GM19455 (cell line): ENCODE measurements around the gene AQP4.

Experiments used
- ATAC-seq: cut with Tn5 transposase; IDR thresholded peaks from one replicate; pipeline ENCODE4 v1.9.1; 2021; ENCODE audit not compliant: unreplicated experiment

AQP4 gene, protein sequence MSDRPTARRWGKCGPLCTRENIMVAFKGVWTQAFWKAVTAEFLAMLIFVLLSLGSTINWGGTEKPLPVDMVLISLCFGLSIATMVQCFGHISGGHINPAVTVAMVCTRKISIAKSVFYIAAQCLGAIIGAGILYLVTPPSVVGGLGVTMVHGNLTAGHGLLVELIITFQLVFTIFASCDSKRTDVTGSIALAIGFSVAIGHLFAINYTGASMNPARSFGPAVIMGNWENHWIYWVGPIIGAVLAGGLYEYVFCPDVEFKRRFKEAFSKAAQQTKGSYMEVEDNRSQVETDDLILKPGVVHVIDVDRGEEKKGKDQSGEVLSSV

DNA sequence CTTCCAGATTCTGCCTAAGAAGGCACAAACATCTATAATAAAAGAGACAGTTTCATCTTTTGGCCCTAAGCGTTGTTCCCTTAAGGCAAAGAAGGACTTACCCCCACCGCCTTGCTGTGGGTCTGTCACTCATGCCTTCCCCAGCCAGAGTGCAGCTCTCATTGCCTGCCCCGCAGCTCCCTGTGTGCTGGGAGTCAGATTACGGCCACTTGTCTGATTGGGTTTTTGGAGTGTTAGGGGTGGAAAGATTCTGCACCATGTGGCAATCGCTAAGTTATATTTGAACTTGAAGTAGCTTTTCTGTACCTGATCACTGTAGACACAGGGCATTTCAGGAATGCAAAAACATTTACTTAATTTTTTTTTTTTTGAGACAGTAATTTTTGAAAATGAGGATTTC is at the start of gene AQP4:
AQP4 (minus strand) TSS at position 151 of the 400 bp plus-strand sequence; CDS start at position 133, 18 bp downstream.
- ATAC-seq, result no peak

DNA sequence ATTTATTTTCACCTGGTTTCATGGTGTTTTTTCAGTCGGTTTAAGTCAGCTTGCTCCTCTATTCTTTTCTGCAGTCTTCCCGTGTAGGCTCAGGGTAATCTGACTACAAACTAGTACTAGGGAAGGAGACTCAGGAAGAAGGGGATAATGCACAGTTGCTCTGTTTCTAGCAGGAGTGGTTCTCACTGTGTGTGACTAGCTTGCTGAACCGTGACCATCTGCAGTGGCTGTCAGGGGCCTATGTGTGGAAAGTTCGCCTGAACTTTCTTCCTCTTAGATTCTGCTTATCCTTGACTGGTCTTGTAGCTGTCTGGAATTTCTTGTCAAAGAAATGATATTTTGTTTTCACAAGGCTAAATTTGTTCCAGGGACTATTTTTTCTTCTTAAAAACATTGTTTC is 46.3 kb upstream of the AQP4 start:
- no peak for ATAC-seq

DNA sequence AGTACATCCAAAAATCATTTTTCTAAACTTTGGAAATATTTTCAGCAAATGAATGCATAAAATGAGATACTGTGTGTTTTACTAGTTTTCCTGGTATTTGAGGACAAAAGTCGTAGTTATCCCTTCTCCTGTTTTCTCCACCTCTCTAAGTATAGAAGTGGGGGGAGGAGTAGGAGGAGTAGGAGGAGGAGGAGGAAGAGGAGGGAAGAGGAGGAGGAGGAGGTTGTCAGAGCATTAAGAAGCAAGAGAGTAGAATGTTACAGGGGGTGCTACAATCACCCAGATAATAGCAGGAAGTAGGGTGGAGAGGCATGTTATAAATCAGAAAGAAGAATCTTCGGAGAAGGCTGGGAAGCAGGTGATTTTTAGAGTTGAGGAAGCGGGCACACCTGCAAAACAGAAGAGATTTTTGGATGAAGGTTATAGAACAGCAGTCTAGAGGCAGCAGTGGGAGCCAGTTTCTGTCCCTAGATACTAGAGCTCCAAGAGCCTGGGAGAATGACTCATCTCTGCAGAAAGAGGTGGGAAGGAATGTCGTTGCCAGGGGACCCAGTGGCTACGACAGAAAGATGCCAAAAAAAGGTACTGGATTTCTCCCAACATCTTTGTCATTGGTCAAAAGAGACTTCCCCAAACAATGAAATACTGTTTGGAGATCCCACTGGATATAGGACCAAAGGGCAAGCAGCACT is 44.2 kb upstream of the AQP4 start:
- no peak for ATAC-seq

DNA sequence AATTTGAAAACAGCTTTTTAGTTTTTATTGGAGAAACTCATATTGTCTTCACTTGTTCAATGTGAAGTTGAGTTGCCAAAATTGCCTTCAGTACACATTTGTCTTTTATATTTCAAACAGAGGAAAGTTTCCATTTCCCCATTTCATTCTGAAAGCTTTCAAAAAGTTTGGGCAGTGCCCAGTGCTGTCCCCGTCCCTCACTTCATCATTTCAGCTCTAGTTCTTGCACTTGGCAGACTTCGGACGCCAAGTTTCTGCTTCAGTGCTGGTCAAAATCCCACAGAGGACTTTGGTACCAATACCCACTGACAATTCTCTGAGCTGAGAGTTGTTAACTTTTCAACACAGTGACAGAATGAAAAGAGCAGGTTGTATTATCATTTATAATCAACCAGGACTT is 43.4 kb upstream of the AQP4 start:
- no peak for ATAC-seq

DNA sequence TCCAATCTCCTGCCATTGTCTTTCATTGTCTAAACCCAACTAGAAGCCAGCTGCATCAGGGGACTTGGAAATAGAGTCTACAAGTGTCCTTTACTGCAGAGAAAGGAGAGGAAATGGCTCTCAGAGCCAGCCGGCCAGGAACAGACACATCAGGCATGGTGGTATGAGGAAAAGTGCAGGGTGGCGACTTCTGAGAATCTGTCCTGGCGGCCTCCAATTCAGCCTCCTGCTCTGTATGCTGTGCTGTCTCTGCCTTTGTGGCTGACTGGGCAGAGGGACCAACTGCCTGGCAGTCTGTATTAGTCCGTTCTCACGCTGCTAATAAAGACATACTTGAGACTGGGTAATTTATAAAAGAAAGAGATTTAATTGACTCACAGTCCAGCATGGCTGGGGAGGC is 36.8 kb upstream of the AQP4 start:
- ATAC-seq, result no peak

DNA sequence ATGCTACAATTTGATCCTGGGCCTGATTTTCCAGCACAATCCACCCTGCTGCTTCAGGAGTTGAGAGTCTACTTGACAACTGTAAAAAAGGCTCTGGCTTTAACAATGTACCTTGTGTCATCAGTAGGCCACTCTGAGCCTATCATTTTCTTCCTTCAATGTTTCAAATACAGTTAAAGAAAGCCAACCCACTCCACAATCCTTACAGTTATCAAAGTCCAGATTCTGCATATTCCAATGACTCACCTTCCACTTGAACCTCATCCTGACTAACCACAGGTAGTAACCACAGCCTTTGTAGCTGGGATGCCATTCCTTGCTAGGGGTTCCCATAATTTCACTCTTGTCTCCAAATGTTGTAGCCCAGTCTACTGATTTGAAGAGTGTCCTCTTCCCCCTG is 35.5 kb upstream of the AQP4 start:
- no peak for ATAC-seq

DNA sequence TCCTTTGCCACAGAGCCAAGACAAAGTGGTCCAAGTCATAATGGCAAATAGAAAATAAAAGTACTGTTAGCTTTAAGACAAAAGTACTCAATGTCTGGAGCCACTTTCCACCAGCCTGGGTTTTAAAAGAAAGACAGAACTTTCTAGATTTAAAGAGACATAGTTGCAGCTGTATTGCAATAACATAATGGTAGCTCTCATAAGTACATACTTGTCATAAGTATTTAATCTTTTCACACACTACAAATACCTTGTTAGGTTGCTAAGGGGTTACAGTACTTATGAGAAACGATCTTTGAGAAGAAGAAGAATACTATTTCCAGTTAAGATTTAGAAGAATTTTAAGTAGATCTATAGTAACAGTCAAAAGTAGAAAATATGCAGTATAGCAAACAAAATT is 28.9 kb upstream of the AQP4 start:
- ATAC-seq, result no peak

DNA sequence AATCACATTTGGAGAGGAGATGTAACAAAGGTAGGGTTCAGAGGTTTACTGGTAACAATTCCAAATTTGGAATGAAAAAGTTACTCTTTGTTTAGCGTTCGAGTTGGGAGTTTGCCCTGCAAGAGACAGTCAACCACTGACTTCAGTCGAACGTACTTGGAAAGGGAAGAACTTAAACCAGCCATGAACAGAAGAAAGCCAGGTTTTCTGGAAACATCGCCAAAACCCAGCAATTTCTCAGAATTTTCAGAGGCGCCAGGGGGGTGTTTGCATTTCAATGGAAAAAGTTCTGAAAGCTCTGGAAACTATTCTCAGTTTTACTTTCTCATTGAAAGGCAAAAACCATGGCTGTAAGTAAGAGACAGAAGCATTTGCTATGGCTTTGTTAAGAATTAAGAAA is 28.5 kb upstream of the AQP4 start:
- ATAC-seq, result no peak

DNA sequence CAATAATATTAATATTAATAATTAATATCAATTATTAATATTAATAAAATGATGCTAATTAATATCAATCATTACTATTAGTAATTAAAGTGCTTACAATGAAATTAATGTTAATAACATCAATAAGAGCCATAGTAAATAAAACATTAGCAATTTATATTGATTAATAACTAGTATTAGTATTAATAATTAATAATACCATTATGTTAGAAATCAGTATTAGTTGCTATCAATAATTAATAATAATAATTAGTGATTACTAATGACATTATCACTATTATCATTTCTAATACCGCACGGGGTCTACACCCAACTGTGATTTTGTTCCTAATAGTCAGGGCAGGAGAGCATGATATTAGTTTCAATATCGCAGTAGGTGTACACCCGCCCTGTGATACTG is 22.8 kb upstream of the AQP4 start:
- ATAC-seq, result no peak

DNA sequence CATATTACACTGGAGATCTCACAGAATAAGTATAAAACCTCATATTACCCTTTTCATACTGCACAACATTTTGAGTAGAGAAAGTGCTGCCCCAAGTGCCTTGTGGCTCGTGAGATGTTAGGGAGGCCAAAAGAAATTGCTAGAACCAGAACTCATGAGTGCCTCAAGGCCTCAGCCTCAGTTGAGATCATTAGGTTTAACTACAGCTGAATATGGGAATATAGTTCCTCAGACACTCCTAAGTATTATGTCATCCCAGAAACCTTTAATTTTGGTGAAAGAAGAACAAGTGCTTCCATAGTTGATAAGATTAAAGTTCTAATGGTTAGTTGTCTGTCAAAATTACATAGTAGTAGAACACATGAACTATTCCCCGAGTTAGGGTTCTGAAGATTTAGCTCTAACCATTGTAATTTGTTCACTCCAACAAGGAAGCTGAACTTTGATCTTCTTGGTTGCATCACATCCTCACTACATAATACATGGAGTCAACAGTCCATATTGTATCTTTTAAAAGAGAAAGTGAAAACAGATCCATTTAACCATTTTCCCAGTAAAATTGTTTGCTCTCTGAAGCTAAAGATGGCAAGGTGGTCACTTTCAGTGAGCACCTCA is 9.6 kb upstream of the AQP4 start:
- ATAC-seq, result no peak

DNA sequence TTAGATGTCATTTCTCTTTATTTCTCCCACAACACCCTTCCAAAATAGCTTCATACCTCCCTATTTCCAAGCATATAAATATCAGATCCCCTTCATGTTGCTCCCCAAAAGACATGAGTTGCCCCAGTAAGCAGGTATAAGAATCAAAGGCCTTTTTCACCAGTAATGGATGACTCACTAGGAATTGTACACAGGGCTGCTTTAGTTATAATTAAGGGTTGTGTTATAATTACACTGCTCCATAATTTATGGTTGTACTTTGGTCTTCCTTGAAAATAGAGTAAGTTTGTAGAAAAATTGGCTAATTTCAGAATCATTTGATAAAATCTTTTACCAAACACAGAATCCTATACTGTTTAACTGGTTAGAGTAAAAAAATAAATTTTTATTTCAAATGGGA is 8.8 kb upstream of the AQP4 start:
- ATAC-seq, result no peak

DNA sequence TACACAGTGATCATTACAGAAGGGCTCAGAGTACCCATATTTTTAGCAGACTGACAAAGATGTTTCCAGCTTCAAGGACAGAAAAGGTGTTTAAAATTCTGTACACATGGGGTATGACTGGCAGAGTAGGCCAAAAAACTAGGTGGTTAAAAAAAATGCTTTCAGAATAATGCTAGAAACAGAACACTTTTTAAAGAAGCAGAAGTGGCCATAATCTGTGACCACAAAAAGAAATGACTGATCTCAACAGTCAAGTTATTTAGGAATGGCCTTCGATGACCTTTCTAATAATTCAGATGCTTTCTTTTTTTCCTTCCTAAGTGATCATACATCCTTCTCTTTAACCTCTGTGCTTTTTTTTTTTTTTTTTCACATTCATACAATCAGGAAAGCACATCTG is 4.1 kb upstream of the AQP4 start:
- ATAC-seq, result peak; percentile 60

DNA sequence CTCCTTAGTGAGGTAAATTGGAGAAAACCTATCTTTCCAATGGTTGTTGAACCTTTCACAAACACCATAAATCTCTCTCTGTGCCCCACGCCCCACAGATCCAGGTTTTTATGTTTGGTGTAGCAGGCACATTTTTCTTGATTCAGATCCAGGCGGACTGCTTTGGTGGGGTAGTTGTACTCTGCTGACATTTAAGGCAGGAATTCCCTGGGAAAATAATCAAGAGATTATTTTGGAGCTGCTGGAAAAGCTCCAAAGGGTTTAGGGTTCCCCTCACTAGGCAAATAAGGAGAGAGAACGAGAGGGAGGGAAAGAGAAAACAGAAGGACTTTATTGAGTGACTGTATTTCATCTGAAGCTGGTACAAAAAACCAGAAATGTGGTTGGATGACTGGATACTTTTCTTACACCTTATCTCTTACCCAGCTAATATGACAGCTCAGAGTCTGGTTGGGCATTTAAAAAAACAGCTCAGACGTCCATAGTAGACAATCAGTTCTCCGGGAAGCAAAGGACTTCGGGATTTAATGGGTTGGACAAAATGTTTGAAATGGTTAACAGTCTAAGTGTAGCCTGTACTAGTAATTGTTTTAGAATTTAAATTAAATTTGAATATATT is 3.6 kb upstream of the AQP4 start:
- no peak for ATAC-seq

DNA sequence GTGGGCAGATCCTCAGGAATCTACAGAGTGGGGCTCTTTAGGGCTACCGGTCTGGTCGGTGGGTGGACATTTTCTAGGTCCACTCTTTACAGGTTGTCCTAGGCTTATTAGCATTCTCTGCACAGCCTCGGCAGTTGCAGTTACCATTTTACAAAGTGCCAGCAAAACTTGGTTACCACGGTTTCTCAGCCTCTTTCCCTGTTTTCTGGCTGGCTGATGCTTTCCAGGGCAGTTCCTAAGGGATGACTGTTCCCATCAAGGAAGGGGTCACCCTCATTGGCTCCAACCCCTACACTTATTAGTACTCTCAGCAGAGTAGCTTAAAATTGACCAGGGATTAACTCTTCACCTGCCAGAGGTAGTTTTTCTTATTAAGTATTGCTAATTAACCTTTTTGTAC is 2.0 kb upstream of the AQP4 start:
- ATAC-seq, result no peak

DNA sequence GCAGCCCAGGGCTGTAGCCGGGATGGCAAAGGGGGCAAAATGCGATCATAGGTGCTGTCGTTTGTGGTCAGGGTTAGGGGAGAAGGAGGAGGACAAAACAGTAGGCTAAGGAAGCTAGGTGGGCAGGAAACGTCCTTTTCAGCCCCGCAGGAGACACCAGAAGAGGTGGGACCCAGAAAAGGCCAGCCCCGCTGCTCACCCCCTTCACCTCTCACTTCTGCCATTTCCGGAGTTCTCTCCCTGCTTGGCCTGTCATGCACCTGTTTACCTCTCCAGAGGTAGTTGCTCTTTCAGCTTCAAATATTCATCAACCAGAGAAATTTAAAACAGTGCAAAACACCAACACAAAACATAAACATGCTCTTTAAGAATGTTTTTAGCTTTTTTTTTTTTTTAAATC is 849 bp downstream of the AQP4 start:
- ATAC-seq, result no peak

DNA sequence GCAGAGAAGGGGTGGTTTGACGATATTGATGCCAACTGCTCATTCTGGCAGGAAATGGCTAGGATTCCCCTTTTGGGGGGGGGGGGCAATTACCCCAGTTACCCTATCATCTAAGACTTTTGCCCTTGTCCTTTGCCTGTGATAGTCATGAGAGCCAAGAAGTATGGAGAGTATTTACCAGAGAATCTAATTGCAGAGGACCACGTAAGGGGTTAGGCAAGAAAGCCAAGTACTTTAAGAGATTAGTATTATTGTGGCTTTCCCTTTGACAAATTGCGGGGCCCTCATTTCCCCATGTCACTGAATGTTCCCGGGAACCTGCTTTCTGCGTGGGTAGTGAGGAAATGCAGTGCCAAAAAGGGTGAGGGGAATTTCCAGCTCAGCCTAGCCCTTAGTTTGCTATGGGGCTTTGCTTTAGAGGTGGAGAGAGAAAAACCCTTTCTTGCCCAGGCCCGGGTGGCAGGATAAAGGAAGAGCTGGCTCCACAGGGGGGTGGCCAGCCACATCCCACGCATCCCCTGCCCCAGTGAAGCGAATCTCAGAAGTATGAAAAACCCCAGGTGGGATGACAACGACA is 1.5 kb downstream of the AQP4 start:
- no peak for ATAC-seq

DNA sequence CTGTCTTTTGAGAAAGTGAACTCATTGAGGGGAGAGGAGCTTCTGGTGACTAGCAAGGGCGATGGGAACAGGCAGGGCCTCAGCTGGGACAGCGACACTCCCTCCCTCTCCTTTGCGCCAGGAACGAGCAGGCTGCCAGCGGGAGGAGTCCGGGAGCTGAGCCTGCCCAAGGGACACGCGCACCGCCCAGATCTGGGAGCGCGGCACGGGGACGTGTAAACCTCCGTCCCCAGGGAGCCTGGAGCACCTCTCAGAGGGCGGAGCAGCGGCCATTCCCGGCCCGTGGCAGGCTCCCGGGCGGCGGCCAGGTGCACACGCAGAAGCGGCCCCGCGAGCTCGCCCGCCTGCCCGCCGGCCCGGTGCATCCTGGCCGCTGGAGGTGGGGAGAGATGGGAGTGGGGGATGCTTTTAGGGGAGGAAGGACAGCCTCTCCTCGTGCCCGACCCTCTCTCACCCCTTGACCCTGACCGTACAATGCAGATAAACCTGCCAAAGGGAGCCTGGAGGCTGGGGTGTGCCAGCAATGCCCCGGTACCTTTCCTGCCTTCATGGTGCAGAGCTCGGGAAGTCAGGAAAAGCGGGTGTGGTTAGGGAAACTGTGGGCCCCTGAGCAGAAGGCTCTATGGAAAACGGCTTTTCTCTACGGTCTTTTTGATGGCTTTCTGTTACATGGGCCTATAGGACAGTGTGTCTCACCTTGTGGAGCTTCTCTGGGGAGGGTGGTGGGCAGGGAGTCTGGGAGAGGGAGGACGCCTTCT is 2.2 kb downstream of the AQP4 start:
- ATAC-seq, result no peak

DNA sequence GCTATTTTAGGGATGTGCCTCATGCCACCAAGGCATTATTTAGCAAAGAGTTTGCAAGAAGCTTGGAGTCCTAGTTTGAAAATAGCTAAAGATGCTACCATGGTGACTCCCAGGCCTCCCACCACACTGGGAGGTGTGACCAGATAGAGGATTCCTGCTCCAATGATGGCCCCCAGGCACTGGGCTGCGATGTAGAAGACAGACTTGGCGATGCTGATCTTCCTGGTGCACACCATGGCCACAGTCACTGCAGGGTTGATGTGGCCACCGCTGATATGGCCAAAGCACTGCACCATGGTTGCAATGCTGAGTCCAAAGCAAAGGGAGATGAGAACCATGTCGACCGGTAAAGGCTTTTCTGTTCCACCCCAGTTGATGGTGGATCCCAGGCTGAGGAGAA is 3.4 kb downstream of the AQP4 start:
- ATAC-seq, result no peak

DNA sequence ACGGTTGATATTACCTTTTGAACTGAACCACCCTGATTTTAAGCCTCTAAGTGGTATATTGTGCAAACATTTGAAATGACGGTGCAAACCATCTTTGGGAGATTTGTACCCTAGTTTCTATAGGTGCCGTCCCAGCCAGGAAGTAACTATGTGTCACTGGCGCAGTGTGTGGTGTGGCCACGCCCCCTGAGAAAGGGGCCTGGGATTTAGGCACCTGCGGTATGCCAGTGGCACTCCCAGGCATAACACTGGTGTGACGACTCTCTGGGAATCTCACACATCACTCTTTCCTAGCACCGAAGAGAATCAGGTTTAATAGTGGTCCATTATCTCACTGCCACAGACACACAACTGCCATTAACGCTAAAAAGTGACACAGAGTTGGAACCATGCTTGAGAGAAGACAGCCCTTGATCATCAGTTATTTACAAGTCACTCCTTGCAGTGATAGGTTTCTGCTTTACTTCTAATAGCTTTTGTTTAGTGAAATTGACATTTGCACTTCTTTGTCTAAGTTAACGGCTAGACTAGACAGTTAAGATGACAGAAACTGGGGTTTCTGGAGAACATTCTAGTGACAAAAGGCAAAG is 11.1 kb downstream of the AQP4 start:
- ATAC-seq, result no peak

DNA sequence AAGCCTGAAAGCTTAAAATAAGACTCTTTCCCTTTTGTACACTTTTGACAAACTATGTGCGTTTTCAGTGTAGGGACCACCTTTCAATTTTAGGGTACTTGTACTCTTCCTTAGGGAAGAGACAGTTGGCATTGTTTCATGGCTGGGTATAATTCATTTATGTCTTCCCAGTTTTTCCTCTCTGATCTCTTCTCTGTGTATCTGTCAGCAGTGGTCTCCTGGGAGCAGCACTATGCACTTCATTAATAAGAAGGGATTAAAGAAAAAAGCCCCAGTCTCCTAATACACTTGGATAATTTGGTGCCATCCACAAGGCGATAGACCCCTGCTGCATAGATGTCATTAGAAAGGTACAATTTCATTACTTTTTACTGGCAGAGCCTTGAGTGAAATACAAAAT is 12.1 kb downstream of the AQP4 start:
- ATAC-seq, result no peak

DNA sequence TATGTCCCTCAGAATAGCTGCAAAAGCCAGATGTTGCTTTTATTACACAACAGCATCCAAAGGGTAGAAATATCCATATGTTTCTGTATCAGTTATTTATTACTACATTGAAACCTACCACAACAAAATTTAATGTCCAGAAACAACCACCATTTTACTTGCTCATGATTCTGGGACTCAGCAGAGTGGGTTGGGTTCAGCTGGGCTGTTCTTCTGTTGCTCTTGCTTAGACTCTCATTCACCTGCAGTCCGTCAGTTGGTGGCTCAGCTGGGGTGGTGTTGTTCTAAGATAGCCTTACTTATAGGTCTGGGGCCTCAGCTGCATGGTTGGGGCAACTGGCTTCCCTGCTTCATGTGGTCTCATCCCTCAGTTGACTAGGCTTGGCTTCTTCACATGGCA is 21.7 kb downstream of the AQP4 start:
- ATAC-seq, result no peak
